ENCODE measurements around the gene KLF6. TPM values are rescaled to one million over a fixed set of nuclear protein-coding genes. Genes with fewer than 3 reads are reported as not detected.

KLF6 gene
- total and polyA plus RNA-seq, 8 donors = 25.9 to 187 (median 94.0) TPM

GRCh38 chr10:3814838-3815220 lies 29.8 kb upstream of the KLF6 start:
- H3K27ac ChIP-seq = no peak overlapping the region
- H3K9me3 ChIP-seq = no peaks in the 10 kb centered on the region
- no peak overlapping the region for H3K4me3 ChIP-seq
- TF ChIP-seq CTCF (IDR thresholded peaks at IDR 0.05) (no peak), POLR2AphosphoS5 (IDR thresholded peaks at IDR 0.05) (no peak), EP300 (IDR thresholded peaks at IDR 0.05) (no peak), POLR2A (IDR thresholded peaks at IDR 0.05) (no peak)
- H3K27me3 ChIP-seq = no peaks in the 10 kb centered on the region
- whole genome bisulfite sequencing, 5 donors = 88 to 97% (median 95%) methylated on average over 6 of the region's 6 CpGs
- no peak for DNase-seq
- intact Hi-C loops (cut with DNase I; ENCODE audit: low total_unique reads) = no loop called here
- no peaks in the 10 kb centered on the region for H3K36me3 ChIP-seq
- peaks cover 20 to 27% (median 22%) of the 10 kb centered on the region in 4 donors for H3K4me1 ChIP-seq

GRCh38 chr10:3813986-3814837 lies 29.2 kb upstream of the KLF6 start:
- no peak for TF ChIP-seq POLR2A (IDR thresholded peaks at IDR 0.05)
- DNase-seq = no peak
- Histone ChIP-seq H3K27ac (peak overlapping the region in 2 of 5 donors; percentile 47 to 91), H3K36me3 (no peaks in the 10 kb centered on the region), H3K4me3 (no peak overlapping the region), H3K27me3 (no peaks in the 10 kb centered on the region), H3K4me1 (peaks cover 24 to 33% (median 28%) of the 10 kb centered on the region in 4 donors), H3K9me3 (no peaks in the 10 kb centered on the region)
- intact Hi-C loops (cut with DNase I; ENCODE audit: low total_unique reads) = no loop called here
- WGBS, 5 donors = 89 to 93% (median 92%) methylated on average over 15 of the region's 15 CpGs

- Histone ChIP-seq H3K27me3 (no peaks in the 10 kb centered on the region), H3K4me3 (no peak overlapping the region), H3K27ac (peak overlapping the region in 2 of 5 donors; percentile 47 to 91), H3K9me3 (no peaks in the 10 kb centered on the region), H3K36me3 (no peaks in the 10 kb centered on the region), H3K4me1 (peaks cover 31 to 42% (median 34%) of the 10 kb centered on the region in 4 donors)
- 86 to 95% (median 92%) methylated on average over 4 of the region's 4 CpGs for WGBS, 5 donors
- no peak for DNase-seq
- TF ChIP-seq POLR2AphosphoS5 (IDR thresholded peaks at IDR 0.05) (no peak), EP300 (IDR thresholded peaks at IDR 0.05) (no peak), CTCF (IDR thresholded peaks at IDR 0.05) (no peak), POLR2A (IDR thresholded peaks at IDR 0.05) (no peak)
- intact Hi-C loops (cut with DNase I; ENCODE audit: low total_unique reads) = no loop called here
Measured at GRCh38 chr10:3813267-3813666, 28.3 kb upstream of the KLF6 start.

- Histone ChIP-seq H3K27ac (peak overlapping the region; percentile 89 to 94 (median 91)), H3K4me3 (no peak overlapping the region), H3K36me3 (no peaks in the 10 kb centered on the region), H3K27me3 (no peaks in the 10 kb centered on the region), H3K4me1 (peaks cover 42 to 54% (median 46%) of the 10 kb centered on the region in 4 donors), H3K9me3 (no peaks in the 10 kb centered on the region)
- DNase-seq = no peak
- TF ChIP-seq POLR2AphosphoS5 (IDR thresholded peaks at IDR 0.05) (no peak), CTCF (IDR thresholded peaks at IDR 0.05) (no peak), POLR2A (IDR thresholded peaks at IDR 0.05) (no peak), EP300 (IDR thresholded peaks at IDR 0.05) (no peak)
- WGBS, 5 donors = 70 to 91% (median 80%) methylated on average over 7 of the region's 7 CpGs
- intact Hi-C loops (cut with DNase I; ENCODE audit: low total_unique reads) = no loop called here
Measured at GRCh38 chr10:3812141-3812540, 27.1 kb upstream of the KLF6 start.
